ENCODE measurements around the gene NBEA.
"Not testable (repeated sequence)": the region's sequence is repeated elsewhere in the genome, so short reads cannot be mapped to it uniquely, and the experiment has no call there.

Gene NBEA

GRCh38 chr13:35393886-35394285, 451.8 kb downstream of the NBEA start:
- DNase-seq = no peak

GRCh38 chr13:35408285-35408684, 466.2 kb downstream of the NBEA start:
- not testable (repeated sequence) for DNase-seq

GRCh38 chr13:35411059-35411744, 469.1 kb downstream of the NBEA start:
- DNase-seq = no peak

DNA sequence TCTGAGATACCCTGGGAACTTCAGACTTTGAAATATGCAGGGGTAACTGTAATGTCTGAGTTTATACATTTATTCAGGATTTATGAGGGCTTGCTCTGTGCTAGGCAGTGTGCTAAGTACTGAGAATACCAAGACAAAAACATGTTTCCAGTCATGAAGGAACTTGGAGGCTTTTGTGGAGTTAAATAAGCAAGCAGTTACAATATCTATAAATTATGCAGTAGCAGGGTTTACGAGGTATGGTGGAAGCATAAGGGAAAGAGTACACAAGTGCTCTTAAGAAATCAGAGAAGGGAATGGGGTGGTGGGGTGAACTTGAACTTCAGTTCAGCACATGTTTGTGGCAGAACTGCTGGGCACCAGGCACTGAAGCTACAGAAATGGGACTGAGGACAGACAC, 506.4 kb downstream of the NBEA start:
- no peak for DNase-seq

DNA sequence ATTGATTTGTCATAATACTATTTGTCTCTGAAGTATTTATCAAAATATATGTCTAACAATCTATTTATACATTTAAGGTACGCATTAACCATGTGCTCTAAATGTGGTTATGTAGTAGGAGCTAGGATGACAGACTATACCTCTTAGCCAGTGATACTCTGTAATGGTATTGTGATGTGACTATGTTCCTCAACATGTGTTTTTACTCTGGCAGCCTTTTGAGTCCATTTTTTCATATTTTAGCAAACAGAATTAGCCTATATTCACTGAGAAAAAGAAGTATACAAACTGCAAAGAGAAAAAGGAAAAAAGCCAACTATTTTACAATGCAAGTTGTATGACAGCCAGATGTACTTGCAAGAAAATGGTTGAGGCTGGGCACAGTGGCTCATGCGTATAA, 507.8 kb downstream of the NBEA start:
- no peak for DNase-seq

DNA sequence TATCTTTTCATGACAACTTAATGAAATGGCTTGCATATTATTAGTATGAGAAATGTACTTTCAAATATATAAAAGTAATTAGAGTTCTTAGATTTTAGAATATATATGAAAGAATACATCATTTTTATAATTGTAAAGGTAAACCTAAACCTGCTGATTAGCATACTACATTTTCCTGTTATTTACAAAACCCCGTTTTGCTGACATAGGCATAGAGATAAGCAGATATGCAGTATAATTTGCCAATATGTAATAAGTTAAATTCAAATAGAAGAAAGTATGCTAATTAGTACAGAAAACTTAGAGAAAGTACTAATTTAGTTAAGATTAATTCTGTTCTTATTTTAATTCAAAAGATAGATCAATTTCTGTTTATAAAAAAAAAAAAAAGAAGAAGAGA, 513.0 kb downstream of the NBEA start:
- DNase-seq = no peak

DNA sequence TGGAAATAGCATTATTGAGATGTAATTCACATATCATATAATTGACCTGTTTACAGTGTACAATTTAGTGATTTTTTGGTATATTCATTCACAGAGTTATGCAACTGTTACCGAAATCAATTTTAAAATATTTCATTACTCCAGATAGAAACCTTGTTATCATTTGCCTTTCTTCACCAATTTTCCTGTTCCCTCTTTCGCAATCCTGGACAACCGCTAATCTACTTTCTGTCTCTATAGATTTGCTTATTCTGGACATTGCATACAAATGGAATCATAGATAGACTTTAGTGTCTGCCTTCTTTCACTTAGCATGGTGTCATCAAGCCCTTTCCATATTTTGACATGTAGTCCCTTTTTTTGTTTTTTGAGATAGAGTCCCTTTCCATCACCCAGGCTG, 515.2 kb downstream of the NBEA start:
- no peak for DNase-seq

DNA sequence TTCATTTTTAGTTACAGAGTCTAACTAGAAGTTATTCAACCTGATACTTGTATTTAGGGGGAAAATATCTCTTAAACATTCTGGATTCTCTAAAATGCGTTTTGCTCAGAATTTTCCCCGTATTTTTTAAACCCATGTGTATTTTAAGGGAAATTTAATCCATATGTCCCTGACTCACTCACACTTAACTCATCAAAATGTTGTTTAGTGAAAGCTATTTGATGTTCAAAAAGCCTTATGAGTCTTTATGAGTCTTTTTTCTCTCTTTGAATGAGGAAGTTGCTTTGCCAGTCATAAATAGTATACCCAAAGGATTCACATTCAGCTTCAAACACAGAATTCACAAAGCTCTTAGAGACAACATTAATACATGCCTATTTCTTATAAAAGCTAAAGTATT, 518.0 kb downstream of the NBEA start:
- no peak for DNase-seq

GRCh38 chr13:35465371-35465770, 523.3 kb downstream of the NBEA start:
- no peak for DNase-seq

GRCh38 chr13:35468195-35468594, 526.1 kb downstream of the NBEA start:
- no peak for DNase-seq

- no peak for DNase-seq
These were observed 527.9 kb downstream of the NBEA start for GRCh38 chr13:35469806-35470525.

GRCh38 chr13:35470671-35471661, 528.9 kb downstream of the NBEA start:
- DNase-seq = no peak

DNA sequence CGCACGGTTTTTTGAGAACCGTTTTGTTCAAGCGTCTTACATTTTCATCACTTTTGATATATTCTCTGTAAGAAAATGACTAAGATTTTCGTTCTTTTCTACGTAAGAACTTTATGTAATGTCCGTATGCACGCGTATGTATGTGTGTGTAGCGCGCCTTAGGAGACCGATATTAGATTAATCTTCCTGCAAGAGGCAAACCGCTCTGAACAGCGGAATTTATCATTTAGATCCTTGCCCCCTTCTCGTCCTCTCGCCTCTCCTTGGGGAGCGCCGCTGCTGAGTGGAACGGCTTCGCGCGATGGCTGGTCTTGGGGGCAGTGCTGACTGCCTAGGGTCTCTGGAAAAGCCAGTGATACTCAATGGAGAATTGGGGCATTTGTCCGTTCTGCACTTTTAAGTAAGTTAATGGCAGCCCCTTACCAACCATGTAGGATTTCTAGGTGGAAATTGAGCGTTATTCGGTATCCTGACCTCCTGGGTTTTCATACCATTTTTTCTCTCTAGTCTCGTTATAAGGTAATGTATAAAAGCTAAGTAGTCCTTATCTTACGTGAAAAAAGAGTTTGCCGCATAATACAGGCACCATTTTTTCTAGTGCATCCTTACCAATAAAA, 529.7 kb downstream of the NBEA start:
- DNase-seq = no peak

DNA sequence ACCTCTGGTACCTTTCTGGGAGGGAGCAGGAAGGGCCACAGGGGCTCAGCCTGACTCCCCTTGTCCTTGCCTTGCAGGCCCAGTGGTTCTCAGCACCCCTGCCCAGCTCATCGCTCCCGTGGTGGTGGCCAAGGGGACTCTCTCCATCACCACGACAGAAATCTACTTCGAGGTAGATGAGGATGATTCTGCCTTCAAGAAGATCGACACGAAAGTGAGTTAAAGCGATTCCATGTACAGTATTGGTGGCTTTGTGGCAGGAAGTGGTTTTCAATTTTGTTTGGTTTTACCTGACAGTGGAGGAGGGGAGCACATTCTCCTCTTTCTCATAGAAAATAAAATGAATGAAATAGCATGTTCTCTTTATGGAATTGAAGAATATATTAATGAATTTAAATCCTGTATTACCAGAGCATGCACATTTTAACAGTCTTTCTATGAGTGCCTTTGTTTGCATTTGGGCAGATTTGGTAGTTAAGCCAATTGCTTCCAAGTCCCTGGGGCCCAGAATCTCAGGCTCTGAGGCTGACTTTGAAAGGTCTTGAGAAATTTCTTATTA, 530.3 kb downstream of the NBEA start:
- DNase-seq = no peak

DNA sequence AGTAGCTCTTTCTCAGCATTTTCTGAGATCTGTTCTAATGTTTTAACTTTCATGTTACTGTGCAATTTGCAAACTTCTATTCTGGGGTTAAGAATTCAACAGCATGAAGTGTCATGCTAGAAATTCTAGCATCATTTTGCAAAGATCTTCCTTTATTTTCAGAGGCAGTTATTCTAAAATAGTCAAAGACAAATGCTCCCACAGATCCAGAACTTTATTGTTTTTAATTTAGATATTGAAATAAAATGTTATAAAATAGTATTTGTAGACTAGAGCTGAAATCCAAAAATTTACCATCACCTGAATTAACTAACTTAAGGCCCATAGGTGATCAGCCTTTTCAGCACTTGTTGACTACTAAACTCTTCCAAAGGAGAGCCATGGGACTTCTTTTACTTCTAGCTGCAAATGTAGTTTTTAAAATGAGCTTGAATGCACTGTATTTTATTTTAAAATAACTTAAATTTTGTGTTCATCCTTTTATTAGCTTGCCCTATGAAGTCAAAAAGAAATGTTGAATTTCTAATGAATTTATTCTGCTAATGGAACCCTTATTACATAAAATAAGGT, 531.2 kb downstream of the NBEA start:
- DNase-seq = no peak

GRCh38 chr13:35473802-35474201, 531.7 kb downstream of the NBEA start:
- DNase-seq = no peak

DNA sequence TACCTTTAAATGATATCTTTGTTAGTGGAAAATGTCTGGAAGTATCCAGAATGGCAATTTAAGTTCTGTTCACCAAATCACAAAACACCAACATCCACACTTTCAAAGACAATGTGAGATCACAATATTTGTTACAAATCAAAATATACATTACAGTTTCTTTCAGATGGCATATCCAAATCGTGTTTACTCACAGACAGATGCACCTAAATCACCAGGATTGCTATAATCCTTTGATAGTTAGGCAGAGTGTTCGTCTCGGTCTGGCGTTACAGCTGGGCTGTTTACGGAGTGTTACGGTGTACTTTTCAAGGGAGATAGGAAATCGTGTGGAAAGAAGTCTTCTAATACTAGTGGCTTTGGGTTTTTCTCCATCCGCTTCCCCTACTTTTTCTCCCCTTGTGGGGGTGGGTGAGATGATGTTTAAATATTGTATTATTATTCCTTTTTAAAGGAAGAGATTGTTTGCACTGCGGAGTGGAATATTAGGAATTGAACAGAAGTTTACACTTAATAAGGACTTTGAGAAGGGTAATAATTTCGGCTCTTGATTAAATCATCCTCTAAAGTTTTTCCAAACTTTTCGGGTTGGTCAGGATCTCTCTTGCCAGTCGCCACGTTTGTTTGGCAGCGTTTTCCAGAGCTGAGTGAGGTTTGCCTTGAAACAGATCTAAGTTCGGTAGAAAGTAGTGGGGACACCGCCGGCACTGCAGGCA, 532.6 kb downstream of the NBEA start:
- no peak for DNase-seq

GRCh38 chr13:35475212-35475959, 533.3 kb downstream of the NBEA start:
- DNase-seq = peak in 1 of 5 donors; percentile 18

DNA sequence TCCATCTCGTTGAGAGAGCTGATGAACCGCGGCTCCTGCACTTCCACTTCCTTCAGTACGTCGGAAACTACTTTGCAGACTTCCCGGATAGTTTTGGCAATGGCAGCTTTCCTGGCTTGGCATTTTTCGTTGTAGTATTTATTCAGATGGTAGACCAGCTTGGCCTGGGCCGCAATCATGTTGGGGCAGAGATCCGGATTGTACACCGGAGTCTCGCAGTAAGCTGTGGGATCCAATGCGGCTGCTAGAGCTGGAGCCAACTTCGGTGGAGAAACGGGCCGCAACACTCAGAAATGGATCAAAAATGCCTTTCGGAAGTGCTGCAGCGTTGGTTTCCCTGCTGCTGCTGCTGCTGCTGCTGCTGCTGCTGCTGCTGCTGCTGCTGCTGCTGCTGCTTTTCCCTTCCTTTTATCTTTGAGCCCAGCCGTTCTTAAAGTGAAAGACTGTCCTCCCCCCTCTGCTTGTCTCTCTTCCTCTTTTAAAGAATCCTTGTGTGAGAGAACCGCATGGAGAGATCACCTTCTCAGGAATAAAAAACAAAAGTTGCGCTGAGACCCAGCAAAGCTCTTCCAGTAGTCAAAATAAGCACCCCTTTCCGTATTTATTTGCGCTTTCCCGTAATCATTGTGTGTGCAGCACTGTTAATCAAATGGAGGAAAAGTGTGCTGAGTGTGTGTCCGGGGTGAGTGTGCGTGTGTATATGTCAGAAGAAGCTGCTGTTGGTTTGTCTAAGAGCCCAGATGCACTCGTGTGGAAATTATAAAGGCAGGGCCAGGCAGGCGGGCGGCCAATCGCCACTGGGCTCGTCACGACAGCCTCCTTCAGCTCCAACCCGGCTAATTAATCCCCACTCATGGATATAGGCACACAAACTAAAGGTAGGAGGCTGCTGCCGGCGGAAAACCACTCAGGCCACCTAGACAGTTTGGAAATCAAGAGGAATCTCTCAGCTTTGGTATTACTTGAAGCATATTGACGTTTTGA, 534.2 kb downstream of the NBEA start, which contains the start of gene MAB21L1:
TSS of gene MAB21L1 (minus strand) at position 730 of the 984 bp plus-strand sequence. CDS start at position 179, 551 bp downstream.
- DNase-seq = peak in 1 of 5 donors; percentile 12

All from T-helper 1 cell (primary cell).